ENCODE measurements around the gene AVPI1. TPM values are rescaled to one million over a fixed set of nuclear protein-coding genes. Genes with fewer than 3 reads are reported as not detected.

AVPI1 gene
- total RNA-seq, 1 donor from 2014 or later = 2.4 TPM

DNA sequence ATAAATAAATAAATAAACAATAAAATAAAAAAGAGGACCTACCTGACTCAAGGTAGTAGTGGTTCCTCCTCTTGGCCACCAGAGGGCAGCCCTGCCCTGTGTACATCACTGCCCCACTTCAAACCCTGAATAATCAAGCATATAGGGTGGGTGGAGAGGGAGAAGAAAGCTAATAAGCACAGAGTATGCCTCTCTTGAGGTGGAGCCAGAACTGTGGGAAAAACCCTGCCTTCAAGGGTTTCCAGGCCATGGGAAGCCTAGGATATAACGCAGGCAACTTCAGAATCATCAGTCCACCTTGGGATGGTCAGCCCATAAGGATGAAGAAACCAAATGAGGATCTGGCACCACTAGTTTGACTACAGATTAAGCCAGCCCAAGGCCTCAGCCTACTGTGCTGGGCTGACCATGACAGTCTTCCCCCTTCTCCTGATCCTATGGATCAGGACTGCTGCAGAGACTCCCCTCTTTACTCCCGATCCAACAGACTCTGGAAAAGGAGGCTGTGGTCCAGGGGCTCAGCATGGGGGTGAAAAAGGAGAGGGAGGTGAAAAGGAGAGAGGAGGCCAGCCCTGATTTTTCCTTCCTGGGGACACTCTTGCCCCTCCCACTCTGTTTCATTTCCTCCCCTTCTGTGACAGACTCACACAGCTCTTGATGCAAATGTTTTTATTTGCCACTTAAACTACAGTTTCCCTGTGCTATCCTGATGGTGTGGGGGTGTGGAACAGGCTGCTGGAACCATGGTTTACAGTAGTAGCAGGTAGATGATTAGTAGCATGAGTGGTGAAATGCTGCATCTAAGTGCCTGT lies 10.1 kb downstream of the AVPI1 start:
- no peaks in the 10 kb centered on the region for H3K36me3 Mint-ChIP-seq (ENCODE audit: low read depth)
- H3K4me3 Mint-ChIP-seq = no peak overlapping the region
- TF ChIP-seq, protein P1, sequence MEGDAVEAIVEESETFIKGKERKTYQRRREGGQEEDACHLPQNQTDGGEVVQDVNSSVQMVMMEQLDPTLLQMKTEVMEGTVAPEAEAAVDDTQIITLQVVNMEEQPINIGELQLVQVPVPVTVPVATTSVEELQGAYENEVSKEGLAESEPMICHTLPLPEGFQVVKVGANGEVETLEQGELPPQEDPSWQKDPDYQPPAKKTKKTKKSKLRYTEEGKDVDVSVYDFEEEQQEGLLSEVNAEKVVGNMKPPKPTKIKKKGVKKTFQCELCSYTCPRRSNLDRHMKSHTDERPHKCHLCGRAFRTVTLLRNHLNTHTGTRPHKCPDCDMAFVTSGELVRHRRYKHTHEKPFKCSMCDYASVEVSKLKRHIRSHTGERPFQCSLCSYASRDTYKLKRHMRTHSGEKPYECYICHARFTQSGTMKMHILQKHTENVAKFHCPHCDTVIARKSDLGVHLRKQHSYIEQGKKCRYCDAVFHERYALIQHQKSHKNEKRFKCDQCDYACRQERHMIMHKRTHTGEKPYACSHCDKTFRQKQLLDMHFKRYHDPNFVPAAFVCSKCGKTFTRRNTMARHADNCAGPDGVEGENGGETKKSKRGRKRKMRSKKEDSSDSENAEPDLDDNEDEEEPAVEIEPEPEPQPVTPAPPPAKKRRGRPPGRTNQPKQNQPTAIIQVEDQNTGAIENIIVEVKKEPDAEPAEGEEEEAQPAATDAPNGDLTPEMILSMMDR (conservative IDR thresholded peaks at IDR 0.05) = peak; percentile 97
- no peaks in the 10 kb centered on the region for H3K27me3 Mint-ChIP-seq (ENCODE audit: low read depth)
- H3K27ac Mint-ChIP-seq (ENCODE audit: unreplicated experiment) = no peak overlapping the region
- no peak for DNase-seq (ENCODE audit: low read depth, low spot score)
- H3K9me3 Mint-ChIP-seq = no peaks in the 10 kb centered on the region
- H3K4me1 Mint-ChIP-seq = no peaks in the 10 kb centered on the region

DNA sequence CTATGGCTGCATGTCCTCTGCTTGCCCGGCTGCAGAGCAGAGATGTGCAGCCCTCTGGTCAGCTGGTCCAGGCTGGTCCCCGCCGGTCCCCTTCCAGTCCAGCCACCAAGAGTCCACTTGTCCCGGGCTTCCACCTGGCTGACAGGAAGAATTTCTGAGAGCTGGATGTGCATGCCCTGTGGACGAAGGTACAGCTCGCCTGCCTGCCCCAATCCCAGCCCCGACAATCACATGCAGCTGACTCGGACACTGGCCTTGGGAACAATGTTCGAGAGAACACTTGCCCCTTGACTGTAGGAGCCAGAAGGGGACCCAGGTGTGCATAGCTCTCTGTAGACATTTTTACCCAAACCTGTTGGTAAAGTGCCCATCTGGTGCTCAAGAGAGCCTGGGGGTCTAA lies 11.8 kb downstream of the AVPI1 start:
- Mint-ChIP-seq H3K4me3 (no peak overlapping the region), H3K27ac (ENCODE audit: unreplicated experiment) (no peak overlapping the region), H3K27me3 (ENCODE audit: low read depth) (no peaks in the 10 kb centered on the region), H3K4me1 (no peaks in the 10 kb centered on the region), H3K9me3 (no peaks in the 10 kb centered on the region), H3K36me3 (ENCODE audit: low read depth) (peaks cover 2% of the 10 kb centered on the region)
- no peak for DNase-seq (ENCODE audit: low read depth, low spot score)
- TF ChIP-seq, protein P1 (conservative IDR thresholded peaks at IDR 0.05) = no peak

DNA sequence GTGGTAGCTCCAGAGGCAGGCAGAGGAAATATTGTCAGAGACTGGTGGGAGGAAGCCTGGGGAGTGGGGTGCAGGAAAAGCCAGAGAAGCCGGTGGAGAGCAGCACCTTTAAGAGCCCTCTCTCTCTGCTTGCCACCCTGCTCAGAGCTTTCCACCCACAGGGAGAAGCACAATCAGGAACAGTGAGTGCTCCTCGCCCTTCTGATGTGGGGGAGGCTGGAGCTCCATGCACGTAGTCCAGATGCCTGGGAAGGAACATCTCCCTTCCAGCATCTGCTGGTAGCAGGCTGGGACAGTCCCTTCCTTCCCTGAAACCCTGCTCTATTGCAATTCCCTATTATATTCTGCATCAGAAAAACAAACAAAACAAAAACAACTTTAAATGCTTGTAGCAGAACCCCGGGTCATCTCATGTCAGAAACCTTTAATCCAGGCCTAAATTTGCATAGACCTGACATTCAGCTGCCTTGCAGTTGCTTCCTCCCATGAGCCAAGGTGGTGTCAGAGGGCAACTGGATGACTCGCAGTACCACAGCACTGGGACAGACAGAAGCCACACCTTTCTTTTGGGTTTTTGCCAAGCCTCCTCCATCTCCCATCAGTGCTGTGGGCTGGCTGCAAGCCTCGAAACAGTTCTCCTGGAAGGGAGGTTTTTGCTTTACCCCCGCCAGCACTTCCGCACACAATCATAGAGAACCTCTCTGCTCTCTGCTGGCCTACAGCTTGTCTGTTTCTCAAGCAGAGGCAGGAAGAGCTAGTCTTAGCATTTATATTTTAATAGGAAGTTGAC lies 13.1 kb downstream of the AVPI1 start:
- H3K36me3 Mint-ChIP-seq (ENCODE audit: low read depth) = peaks cover 2% of the 10 kb centered on the region
- no peak overlapping the region for H3K4me3 Mint-ChIP-seq
- no peak overlapping the region for H3K27ac Mint-ChIP-seq (ENCODE audit: unreplicated experiment)
- TF ChIP-seq, protein P1 (conservative IDR thresholded peaks at IDR 0.05) = no peak
- H3K9me3 Mint-ChIP-seq = no peaks in the 10 kb centered on the region
- DNase-seq (ENCODE audit: low read depth, low spot score) = no peak
- no peaks in the 10 kb centered on the region for H3K4me1 Mint-ChIP-seq
- no peaks in the 10 kb centered on the region for H3K27me3 Mint-ChIP-seq (ENCODE audit: low read depth)

DNA sequence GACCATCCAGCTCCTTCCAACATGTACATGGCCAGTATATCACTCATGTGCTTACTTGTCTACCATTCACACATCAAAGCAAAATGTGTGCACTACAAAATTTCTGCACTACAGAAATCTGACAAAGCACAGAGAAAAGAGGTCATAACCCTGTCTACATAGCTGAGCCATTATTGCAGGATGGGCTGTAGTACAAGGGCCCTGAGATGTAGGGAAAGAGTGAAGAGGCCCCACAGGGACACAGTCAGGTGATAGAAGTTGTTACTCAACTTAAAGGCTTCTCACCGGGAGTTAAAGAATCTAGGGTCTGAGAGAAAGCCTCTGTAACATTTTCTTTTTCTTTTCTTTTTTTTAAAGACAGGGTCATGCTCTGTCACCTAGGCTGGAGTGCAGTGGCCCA lies 17.5 kb downstream of the AVPI1 start:
- Mint-ChIP-seq H3K27me3 (ENCODE audit: low read depth) (no peaks in the 10 kb centered on the region), H3K9me3 (no peaks in the 10 kb centered on the region), H3K4me1 (no peaks in the 10 kb centered on the region), H3K27ac (ENCODE audit: unreplicated experiment) (no peak overlapping the region), H3K36me3 (ENCODE audit: low read depth) (peaks cover 8% of the 10 kb centered on the region), H3K4me3 (no peak overlapping the region)
- DNase-seq (ENCODE audit: low read depth, low spot score) = no peak
- TF ChIP-seq, protein P1 (conservative IDR thresholded peaks at IDR 0.05) = no peak

DNA sequence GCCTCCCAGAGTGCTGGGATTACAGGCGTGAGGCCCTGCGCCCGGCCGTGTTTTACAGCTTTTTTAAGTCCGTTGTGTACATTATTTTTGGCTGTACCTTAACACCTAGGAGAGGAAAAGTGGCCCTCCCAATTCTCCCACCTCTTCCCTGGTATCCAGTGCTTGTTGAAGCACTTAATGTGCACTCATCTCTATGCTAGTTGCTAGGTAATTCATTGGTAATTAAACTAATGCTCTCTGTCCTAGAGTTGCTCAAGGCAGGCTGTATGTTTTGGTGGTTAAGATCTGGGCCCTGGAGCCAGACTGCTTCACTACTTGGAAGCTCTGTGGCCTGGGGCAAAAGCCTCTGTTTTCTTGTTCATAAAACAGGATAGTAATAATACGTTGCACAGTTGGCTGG lies 19.6 kb downstream of the AVPI1 start:
- Mint-ChIP-seq H3K4me1 (no peaks in the 10 kb centered on the region), H3K4me3 (no peak overlapping the region), H3K36me3 (ENCODE audit: low read depth) (peaks cover 11% of the 10 kb centered on the region), H3K27ac (ENCODE audit: unreplicated experiment) (no peak overlapping the region), H3K27me3 (ENCODE audit: low read depth) (no peaks in the 10 kb centered on the region), H3K9me3 (no peaks in the 10 kb centered on the region)
- no peak for DNase-seq (ENCODE audit: low read depth, low spot score)
- TF ChIP-seq, protein P1 (conservative IDR thresholded peaks at IDR 0.05) = no peak

Data from neural crest cell (in vitro differentiated cells).